ENCODE results near the gene OBP2A. TPM values are rescaled to one million over a fixed set of nuclear protein-coding genes. Genes with fewer than 3 reads are reported as not detected.

The OBP2A gene
- total RNA-seq, 1 experiment from 2014 or later, result not detected

GRCh38 chr9:135579889-135580660 lies 34.1 kb downstream of the OBP2A start (continued):
- TF ChIP-seq CTCF (IDR thresholded peaks at IDR 0.05 in 2 of 3, conservative IDR thresholded peaks at IDR 0.05 in 1 of 3; ENCODE audit: borderline replicate concordance in 1 of 3, insufficient read depth in 1 of 3, low read depth in 2 of 3, low read length in 2 of 3) (no peak), ELF1 (IDR thresholded peaks at IDR 0.05; ENCODE audit: borderline replicate concordance, low read depth) (no peak)

- Histone ChIP-seq H3K79me2 (ENCODE audit: insufficient read depth, low read length) (no peaks in the 10 kb centered on the region), H3K27me3 (ENCODE audit: insufficient read depth, low read length) (peaks cover 6% of the 10 kb centered on the region; the same call in 1 of the 2 replicates), H3K9ac (ENCODE audit: low read length) (no peak overlapping the region), H3K4me2 (ENCODE audit: low read length) (no peak overlapping the region), H3K9me2 (ENCODE audit: insufficient read depth) (no peaks in the 10 kb centered on the region), H3K4me3 (replicated peaks in 1 of 2; ENCODE audit: low read depth in 1 of 2, low read length in 2 of 2) (no peak overlapping the region), H3K4me1 (ENCODE audit: control insufficient read depth in 1 of 2, insufficient read depth in 2 of 2, low read length in 2 of 2) (no peaks in the 10 kb centered on the region), H4K20me1 (ENCODE audit: insufficient read depth) (no peaks in the 10 kb centered on the region), H3K36me3 (ENCODE audit: control insufficient read depth in 1 of 2, insufficient read depth in 2 of 2, low read length in 2 of 2) (no peaks in the 10 kb centered on the region), H2AFZ (ENCODE audit: low read depth, low read length, poor library complexity, severe bottlenecking) (no peak overlapping the region), H3K27ac (ENCODE audit: low read depth, low read length) (no peak overlapping the region), H3K9me3 (ENCODE audit: control insufficient read depth in 1 of 2, insufficient read depth in 1 of 2, low read depth in 1 of 2, low read length in 2 of 2) (no peaks in the 10 kb centered on the region)
- DNase-seq (ENCODE audit: low read depth, low spot score), result no peak
- BruUV-seq (replicated peaks), result no TSS peak
- POLR2A ChIA-PET, result no interaction called here
- intact Hi-C loops (cut with micrococcal nuclease), result no loop called here
- RAD21 ChIA-PET (ENCODE audit: low non-redundant PET in 1 of 2, low total read pairs in 2 of 2, uncharacterized antibody in 2 of 2, unreplicated experiment in 2 of 2), result no interaction called here
- no peak for ATAC-seq
- CTCF ChIA-PET, result no interaction called here
- TF ChIP-seq SP1 (IDR thresholded peaks at IDR 0.05; ENCODE audit: low read depth) (no peak), JUND (IDR thresholded peaks at IDR 0.05) (no peak), EGR1 (IDR thresholded peaks at IDR 0.05; ENCODE audit: low read depth) (no peak), EZH2 (IDR thresholded peaks at IDR 0.05) (no peak), RAD21 (IDR thresholded peaks at IDR 0.05; ENCODE audit: low read depth) (no peak), EZH2phosphoT487 (IDR thresholded peaks at IDR 0.05; ENCODE audit: borderline replicate concordance) (no peak), ZBTB33 (IDR thresholded peaks at IDR 0.05; ENCODE audit: extremely low read depth, insufficient replicate concordance, low read length) (no peak), POLR2A (IDR thresholded peaks at IDR 0.05; ENCODE audit: borderline replicate concordance, extremely low read depth, insufficient read depth, insufficient read length) (no peak), ZFX (IDR thresholded peaks at IDR 0.05) (no peak), REST (IDR thresholded peaks at IDR 0.05; ENCODE audit: low read depth) (no peak), SIN3A (IDR thresholded peaks at IDR 0.05; ENCODE audit: low read depth) (no peak), FOSL1 (IDR thresholded peaks at IDR 0.05; ENCODE audit: low read depth) (no peak), ATF3 (IDR thresholded peaks at IDR 0.05) (no peak), MAX (IDR thresholded peaks at IDR 0.05) (no peak), CBX3 (IDR thresholded peaks at IDR 0.05; ENCODE audit: low read depth) (no peak), SRF (IDR thresholded peaks at IDR 0.05; ENCODE audit: low read depth) (no peak)
Observed at GRCh38 chr9:135580664-135581380, 34.9 kb downstream of the OBP2A start.
